ENCODE measurements around the gene ZBTB7C.

DNA sequence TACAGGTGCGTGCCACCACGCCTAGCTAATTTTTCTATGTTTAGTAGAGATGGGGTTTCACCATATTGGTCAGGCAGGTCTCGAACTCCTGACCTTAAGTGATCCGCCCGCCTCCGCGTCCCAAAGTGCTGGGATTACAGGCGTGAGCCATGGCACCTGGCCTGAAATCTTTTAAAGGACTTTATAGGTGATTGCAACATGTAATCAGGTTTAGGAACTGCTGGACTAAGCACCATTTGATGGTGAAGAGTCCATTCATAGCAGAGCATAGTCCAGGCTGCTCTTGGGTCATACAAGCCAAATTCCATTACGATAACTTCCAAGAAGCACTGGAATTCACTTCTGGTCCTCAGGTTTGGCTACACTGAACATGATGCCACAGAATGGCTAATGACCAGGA is 278.1 kb downstream of the ZBTB7C start:
- no peak for TF ChIP-seq EZH2 (IDR thresholded peaks at IDR 0.05; ENCODE audit: borderline replicate concordance, low read length)
- TF ChIP-seq, protein P1, sequence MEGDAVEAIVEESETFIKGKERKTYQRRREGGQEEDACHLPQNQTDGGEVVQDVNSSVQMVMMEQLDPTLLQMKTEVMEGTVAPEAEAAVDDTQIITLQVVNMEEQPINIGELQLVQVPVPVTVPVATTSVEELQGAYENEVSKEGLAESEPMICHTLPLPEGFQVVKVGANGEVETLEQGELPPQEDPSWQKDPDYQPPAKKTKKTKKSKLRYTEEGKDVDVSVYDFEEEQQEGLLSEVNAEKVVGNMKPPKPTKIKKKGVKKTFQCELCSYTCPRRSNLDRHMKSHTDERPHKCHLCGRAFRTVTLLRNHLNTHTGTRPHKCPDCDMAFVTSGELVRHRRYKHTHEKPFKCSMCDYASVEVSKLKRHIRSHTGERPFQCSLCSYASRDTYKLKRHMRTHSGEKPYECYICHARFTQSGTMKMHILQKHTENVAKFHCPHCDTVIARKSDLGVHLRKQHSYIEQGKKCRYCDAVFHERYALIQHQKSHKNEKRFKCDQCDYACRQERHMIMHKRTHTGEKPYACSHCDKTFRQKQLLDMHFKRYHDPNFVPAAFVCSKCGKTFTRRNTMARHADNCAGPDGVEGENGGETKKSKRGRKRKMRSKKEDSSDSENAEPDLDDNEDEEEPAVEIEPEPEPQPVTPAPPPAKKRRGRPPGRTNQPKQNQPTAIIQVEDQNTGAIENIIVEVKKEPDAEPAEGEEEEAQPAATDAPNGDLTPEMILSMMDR (conservative IDR thresholded peaks at IDR 0.05 in 1 of 2, IDR thresholded peaks at IDR 0.05 in 1 of 2; ENCODE audit: extremely low read depth in 1 of 2, insufficient read depth in 1 of 2, low read depth in 1 of 2, low read length in 2 of 2) = no peak

Data from mammary epithelial cell (primary cell).